HUES6 (cell line): ENCODE results near the gene CHTF8.
"Not testable (repeated sequence)": the region's sequence is repeated elsewhere in the genome, so short reads cannot be mapped to it uniquely, and the experiment has no call there.

Experiments used
- H3K27ac ChIP-seq: 2 replicates; pipeline ENCODE4 v1.7.0; 2013; ENCODE audit warnings: low read depth, mild to moderate bottlenecking, low read length, inconsistent platforms
- H3K27me3 ChIP-seq: 2 replicates; pipeline ENCODE4 v1.6.1; 2013; ENCODE audit warnings: low read length; ENCODE audit not compliant: control insufficient read depth, insufficient read depth
- H3K36me3 ChIP-seq: 2 replicates; pipeline ENCODE4 v1.6.1; 2013; ENCODE audit warnings: low read length; ENCODE audit not compliant: control insufficient read depth, insufficient read depth
- H3K4me1 ChIP-seq: 2 replicates; pipeline ENCODE4 v1.6.1; 2013; ENCODE audit warnings: low read length; ENCODE audit not compliant: control insufficient read depth, insufficient read depth
- H3K4me3 ChIP-seq: 2 replicates; pipeline ENCODE4 v1.5.1; 2013; ENCODE audit warnings: low read depth, low read length
- H3K9ac ChIP-seq: one replicate; pipeline ENCODE4 v1.6.1; 2013; ENCODE audit warnings: mild to moderate bottlenecking, low read length
- H3K9me3 ChIP-seq: 2 replicates; pipeline ENCODE4 v1.6.1; 2013; ENCODE audit warnings: low read depth, low read length; ENCODE audit not compliant: control insufficient read depth, insufficient read depth

CHTF8 gene

GRCh38 chr16:69165584-69165983, 33.2 kb upstream of the CHTF8 start:
- no peaks in the 10 kb centered on the region for H3K27me3 ChIP-seq
- H3K4me3 ChIP-seq = no peak overlapping the region
- H3K27ac ChIP-seq = no peak overlapping the region
- peaks cover 87% of the 10 kb centered on the region for H3K36me3 ChIP-seq
- H3K9me3 ChIP-seq = no peaks in the 10 kb centered on the region
- H3K9ac ChIP-seq = no peak overlapping the region
- no peaks in the 10 kb centered on the region for H3K4me1 ChIP-seq

GRCh38 chr16:69160192-69160591, 27.8 kb upstream of the CHTF8 start:
- Histone ChIP-seq H3K9ac (no peak overlapping the region), H3K4me1 (no peaks in the 10 kb centered on the region), H3K27me3 (no peaks in the 10 kb centered on the region), H3K4me3 (no peak overlapping the region), H3K9me3 (no peaks in the 10 kb centered on the region), H3K27ac (no peak overlapping the region), H3K36me3 (peaks cover 83% of the 10 kb centered on the region)

GRCh38 chr16:69157196-69157595, 24.8 kb upstream of the CHTF8 start:
- peaks cover 88% of the 10 kb centered on the region for H3K36me3 ChIP-seq
- H3K9ac ChIP-seq = no peak overlapping the region
- no peak overlapping the region for H3K4me3 ChIP-seq
- no peaks in the 10 kb centered on the region for H3K27me3 ChIP-seq
- H3K27ac ChIP-seq = no peak overlapping the region
- no peaks in the 10 kb centered on the region for H3K9me3 ChIP-seq
- H3K4me1 ChIP-seq = no peaks in the 10 kb centered on the region

GRCh38 chr16:69150146-69150865, 17.9 kb upstream of the CHTF8 start:
- no peak overlapping the region for H3K9ac ChIP-seq
- no peaks in the 10 kb centered on the region for H3K9me3 ChIP-seq
- H3K27me3 ChIP-seq = no peaks in the 10 kb centered on the region
- no peak overlapping the region for H3K4me3 ChIP-seq
- H3K36me3 ChIP-seq = peaks cover 80% of the 10 kb centered on the region
- no peaks in the 10 kb centered on the region for H3K4me1 ChIP-seq
- no peak overlapping the region for H3K27ac ChIP-seq

- not testable (repeated sequence) for H3K4me1 ChIP-seq, H3K9me3 ChIP-seq, H3K27ac ChIP-seq, H3K4me3 ChIP-seq, H3K9ac ChIP-seq, H3K27me3 ChIP-seq
- peaks cover 77% of the 10 kb centered on the region for H3K36me3 ChIP-seq
These were observed 17.2 kb upstream of the CHTF8 start for GRCh38 chr16:69149621-69150020.

GRCh38 chr16:69145658-69146057, 13.3 kb upstream of the CHTF8 start:
- Histone ChIP-seq H3K27me3 (no peaks in the 10 kb centered on the region), H3K27ac (no peak overlapping the region), H3K9ac (no peak overlapping the region), H3K4me1 (no peaks in the 10 kb centered on the region), H3K4me3 (no peak overlapping the region), H3K9me3 (no peaks in the 10 kb centered on the region), H3K36me3 (peaks cover 74% of the 10 kb centered on the region)

- Histone ChIP-seq H3K36me3 (peaks cover 80% of the 10 kb centered on the region), H3K4me3 (no peak overlapping the region), H3K9ac (no peak overlapping the region), H3K9me3 (no peaks in the 10 kb centered on the region), H3K4me1 (no peaks in the 10 kb centered on the region), H3K27me3 (no peaks in the 10 kb centered on the region), H3K27ac (no peak overlapping the region)
These were observed 10.7 kb upstream of the CHTF8 start for GRCh38 chr16:69143116-69143515.

- Histone ChIP-seq H3K4me3 (no peak overlapping the region), H3K9ac (no peak overlapping the region), H3K36me3 (peaks cover 86% of the 10 kb centered on the region)
These were observed 9.5 kb upstream of the CHTF8 start for GRCh38 chr16:69141936-69142335.

GRCh38 chr16:69141014-69141413, 8.6 kb upstream of the CHTF8 start:
- Histone ChIP-seq H3K4me1 (no peaks in the 10 kb centered on the region), H3K4me3 (no peak overlapping the region), H3K9me3 (no peaks in the 10 kb centered on the region), H3K36me3 (peaks cover 91% of the 10 kb centered on the region), H3K27ac (no peak overlapping the region), H3K9ac (no peak overlapping the region), H3K27me3 (no peaks in the 10 kb centered on the region)

More at GRCh38 chr16:69141936-69142335, 9.5 kb upstream of the CHTF8 start:
- Histone ChIP-seq H3K27me3 (no peaks in the 10 kb centered on the region), H3K9me3 (no peaks in the 10 kb centered on the region), H3K4me1 (no peaks in the 10 kb centered on the region), H3K27ac (no peak overlapping the region)

GRCh38 chr16:69139464-69139863, 7.1 kb upstream of the CHTF8 start:
- H3K9ac ChIP-seq, H3K4me1 ChIP-seq, H3K27ac ChIP-seq, H3K4me3 ChIP-seq, H3K27me3 ChIP-seq, H3K9me3 ChIP-seq: not testable (repeated sequence)
- H3K36me3 ChIP-seq = peaks cover 86% of the 10 kb centered on the region

GRCh38 chr16:69138608-69139007, 6.2 kb upstream of the CHTF8 start:
- no peaks in the 10 kb centered on the region for H3K27me3 ChIP-seq
- no peak overlapping the region for H3K4me3 ChIP-seq
- H3K9ac ChIP-seq = no peak overlapping the region
- H3K36me3 ChIP-seq = peaks cover 88% of the 10 kb centered on the region
- H3K9me3 ChIP-seq = no peaks in the 10 kb centered on the region
- peaks cover 1% of the 10 kb centered on the region for H3K4me1 ChIP-seq
- no peak overlapping the region for H3K27ac ChIP-seq
